ENCODE measurements around the gene PRLR.

DNA sequence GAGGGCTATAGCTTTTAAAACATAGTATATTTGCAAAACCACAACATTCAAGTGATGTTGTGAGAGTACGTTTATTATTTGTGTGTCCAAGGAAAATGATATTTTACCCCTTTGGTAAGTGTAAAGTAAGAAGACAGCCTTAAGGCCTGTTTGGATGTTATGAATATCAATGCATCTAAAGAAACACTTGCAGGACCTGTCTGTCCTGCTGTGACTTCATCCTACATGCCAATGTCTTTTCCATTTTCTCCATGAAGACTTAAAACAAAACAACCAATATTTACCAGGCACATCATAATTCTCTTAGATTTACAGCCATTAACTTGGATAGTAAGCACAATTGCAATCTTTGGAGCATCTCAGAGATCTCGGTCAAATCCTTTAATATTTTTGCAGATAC is 29.0 kb downstream of the PRLR start:
- TF ChIP-seq POLR2A (IDR thresholded peaks at IDR 0.05; ENCODE audit: extremely low read depth, insufficient read length) (no peak), MYC (IDR thresholded peaks at IDR 0.05; ENCODE audit: low read depth, low read length) (no peak)
- TF ChIP-seq, protein P1, sequence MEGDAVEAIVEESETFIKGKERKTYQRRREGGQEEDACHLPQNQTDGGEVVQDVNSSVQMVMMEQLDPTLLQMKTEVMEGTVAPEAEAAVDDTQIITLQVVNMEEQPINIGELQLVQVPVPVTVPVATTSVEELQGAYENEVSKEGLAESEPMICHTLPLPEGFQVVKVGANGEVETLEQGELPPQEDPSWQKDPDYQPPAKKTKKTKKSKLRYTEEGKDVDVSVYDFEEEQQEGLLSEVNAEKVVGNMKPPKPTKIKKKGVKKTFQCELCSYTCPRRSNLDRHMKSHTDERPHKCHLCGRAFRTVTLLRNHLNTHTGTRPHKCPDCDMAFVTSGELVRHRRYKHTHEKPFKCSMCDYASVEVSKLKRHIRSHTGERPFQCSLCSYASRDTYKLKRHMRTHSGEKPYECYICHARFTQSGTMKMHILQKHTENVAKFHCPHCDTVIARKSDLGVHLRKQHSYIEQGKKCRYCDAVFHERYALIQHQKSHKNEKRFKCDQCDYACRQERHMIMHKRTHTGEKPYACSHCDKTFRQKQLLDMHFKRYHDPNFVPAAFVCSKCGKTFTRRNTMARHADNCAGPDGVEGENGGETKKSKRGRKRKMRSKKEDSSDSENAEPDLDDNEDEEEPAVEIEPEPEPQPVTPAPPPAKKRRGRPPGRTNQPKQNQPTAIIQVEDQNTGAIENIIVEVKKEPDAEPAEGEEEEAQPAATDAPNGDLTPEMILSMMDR (IDR thresholded peaks at IDR 0.05; ENCODE audit: low read depth, low read length): no peak

Data from NB4 (cell line).